Activated CD4-positive, alpha-beta T cell treated with anti-CD3 and anti-CD28 coated beads, Interleukin-2, amount 50 U/mL, for 24 hours (primary cell): ENCODE measurements around the gene CD58.

Experiments used
- DNase-seq, 2 donors: peaks; one replicate each; pipeline ENCODE4 v3.0.0-alpha.2; 2020; ENCODE audit warnings: low read depth in 1 of 2, low spot score in 1 of 2

CD58 gene

DNA sequence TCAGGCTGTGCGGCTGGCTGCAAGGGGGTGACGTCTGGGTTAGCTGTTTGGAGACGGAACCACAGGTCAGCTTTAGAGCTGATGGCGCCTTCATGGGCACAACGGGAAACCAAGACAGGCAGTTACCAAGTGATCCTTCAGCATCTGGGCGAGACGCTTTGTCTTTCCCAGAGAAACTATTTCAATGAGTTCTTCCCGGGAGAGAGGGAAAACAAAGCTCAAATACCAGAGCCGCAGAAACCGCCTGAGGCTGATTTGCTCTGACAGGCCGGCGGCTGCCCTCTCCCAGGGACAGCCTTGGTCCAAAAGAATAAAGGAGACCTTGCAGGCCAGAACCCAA lies 76.5 kb downstream of the CD58 start:
- DNase-seq: no peak

DNA sequence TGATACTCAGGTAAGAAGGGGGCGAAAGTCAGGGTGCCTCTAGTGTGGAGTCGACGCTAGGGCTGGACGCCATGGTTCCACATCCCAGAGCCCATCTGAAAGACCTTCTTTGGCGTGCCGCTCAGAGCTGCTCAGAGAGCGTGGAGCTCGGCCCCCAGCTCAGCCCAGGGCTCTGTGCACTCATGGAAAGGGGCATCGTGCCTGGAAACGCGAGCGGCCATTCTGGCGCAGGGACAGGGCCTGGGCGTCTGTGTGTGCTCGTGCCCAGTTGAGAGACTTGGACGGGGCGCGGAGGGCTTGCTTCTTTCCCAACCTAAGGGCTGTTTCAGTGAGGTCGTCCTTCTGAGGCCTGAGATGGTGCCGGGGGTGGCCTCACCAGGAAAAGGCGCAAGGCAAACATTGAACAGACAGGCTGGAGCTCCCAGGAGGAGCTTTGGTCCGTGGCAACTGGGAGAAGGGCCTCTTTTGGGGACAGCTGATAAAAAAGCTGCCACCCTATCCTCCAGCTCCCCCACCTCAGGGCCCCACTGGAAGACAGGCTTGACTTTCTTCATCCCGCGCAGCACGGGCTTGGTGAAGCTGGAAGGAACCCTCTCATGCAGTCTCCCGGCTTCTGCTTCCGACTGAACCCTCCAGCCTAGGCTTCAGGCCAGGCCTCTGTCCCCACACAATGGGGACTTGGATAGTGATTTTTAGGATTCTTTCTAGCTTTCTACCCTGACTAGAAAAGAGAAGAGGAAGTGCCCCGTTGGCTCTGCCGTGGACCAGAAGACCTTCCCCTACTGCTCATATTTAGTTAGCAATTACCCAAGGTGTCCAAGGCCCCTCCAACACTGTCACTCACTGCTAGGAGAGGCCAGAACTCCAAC lies 77.1 kb downstream of the CD58 start:
- no peak for DNase-seq

DNA sequence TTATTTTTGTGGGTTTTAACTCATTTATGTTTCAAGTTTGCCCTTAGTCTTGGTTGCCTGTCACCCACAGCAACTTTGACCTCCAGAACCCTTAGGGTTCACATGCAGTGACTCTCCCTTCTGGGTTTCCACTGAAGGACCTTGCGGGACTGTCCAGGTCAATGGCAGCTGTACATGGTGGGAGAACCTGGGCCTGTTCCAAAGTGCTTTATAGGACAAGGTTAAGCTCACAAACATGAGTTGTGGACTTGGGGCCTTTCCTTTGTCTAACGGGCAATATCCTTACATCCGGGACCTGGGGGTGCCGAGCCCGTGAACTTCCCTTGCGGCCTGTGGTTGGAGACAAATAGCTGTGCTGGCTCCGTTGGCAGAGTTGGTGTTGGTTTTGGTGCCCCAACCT lies 77.8 kb downstream of the CD58 start:
- no peak for DNase-seq

GRCh38 chr1:116492358-116492811 lies 78.4 kb downstream of the CD58 start:
- no peak for DNase-seq

GRCh38 chr1:116491700-116492357 lies 79.0 kb downstream of the CD58 start:
- no peak for DNase-seq

DNA sequence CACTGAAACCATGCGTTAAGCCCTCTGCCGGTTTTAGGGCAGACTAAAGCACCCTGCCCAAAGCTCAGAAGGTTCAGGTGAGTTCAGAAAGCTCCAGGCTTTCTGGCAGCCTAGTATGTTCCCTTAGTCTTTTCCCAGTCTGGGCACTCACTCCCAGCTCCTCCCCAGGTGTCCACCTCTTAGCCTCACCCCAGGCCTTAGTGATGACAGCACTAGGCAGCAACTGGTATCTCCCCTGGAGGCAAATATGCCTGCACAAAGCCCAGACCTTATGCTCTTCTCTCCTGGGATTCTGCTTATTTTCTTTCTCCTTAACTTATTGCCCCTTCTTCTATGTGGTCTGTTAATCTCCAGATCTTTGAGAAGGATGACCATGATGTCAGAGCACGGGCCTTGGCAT lies 80.2 kb downstream of the CD58 start:
- DNase-seq: no peak

DNA sequence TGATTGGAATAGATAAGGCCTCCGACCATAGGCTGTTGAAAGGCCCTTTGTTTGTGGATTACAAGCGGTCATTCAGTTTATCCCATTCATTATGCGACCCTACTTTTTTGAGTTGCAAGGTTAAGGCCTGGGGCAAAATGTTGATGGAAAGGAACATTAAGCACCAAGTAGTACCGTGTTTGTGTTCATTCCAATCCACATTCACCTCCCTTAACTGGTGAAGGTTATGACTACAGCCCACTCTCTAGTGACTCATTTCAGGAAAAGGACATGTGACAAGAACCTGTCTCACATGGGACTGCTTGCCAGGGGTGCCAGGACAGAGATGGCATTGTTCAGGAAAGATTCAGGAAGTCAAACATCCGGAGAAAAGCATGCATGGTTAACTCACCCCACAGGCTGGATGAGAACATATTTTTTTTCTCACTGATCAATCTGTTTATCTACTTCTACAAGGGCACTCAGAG lies 81.6 kb downstream of the CD58 start:
- no peak for DNase-seq

- DNase-seq: no peak
These were observed 82.8 kb downstream of the CD58 start for GRCh38 chr1:116488071-116488470.

- no peak for DNase-seq
These were observed 83.2 kb downstream of the CD58 start for GRCh38 chr1:116487583-116487982.

GRCh38 chr1:116487031-116487430 lies 83.8 kb downstream of the CD58 start:
- DNase-seq: no peak

DNA sequence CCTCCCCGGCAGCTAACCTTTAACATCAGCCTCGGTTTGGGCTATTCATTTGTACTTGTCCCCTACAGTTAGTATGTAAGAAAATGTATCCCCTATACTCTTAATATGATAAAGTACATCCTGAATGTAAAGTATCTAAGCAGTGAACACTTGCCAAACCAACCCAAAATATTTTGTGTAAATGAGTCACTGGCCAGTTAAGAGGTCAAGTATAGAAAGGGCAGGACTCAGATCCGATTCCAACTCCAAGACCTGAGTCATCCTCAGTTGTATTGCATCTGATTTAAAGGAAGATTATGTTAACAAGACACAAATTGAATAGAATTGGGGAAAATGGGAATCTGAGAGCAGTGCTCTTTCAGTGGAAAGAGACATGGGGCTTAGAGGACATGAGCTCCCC lies 84.4 kb downstream of the CD58 start:
- DNase-seq: no peak

GRCh38 chr1:116485976-116486375 lies 84.8 kb downstream of the CD58 start:
- DNase-seq: no peak

GRCh38 chr1:116485071-116485735 lies 85.6 kb downstream of the CD58 start:
- DNase-seq: peak; percentile 84 to 87

- DNase-seq: no peak
These were observed 87.1 kb downstream of the CD58 start for GRCh38 chr1:116483481-116484309.

DNA sequence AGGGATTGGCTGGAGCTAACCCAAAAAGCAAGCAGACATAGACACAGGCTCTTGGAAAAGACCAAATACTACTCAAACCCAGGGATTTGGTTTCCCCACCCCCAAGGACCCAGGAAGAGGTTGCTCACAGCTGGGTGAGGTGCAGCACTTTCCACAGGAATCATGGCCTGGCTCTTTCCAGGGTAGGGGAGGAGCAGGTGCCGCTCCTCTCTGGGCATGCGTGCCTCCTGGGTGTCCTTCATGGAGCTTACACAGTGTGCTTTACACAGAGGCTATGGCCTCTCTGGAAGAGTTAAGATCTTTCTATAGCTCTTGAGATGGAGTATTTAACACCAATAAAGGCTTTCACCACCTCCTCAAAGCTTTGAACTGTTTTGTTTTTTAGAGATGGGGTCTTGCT lies 88.3 kb downstream of the CD58 start:
- DNase-seq: no peak

DNA sequence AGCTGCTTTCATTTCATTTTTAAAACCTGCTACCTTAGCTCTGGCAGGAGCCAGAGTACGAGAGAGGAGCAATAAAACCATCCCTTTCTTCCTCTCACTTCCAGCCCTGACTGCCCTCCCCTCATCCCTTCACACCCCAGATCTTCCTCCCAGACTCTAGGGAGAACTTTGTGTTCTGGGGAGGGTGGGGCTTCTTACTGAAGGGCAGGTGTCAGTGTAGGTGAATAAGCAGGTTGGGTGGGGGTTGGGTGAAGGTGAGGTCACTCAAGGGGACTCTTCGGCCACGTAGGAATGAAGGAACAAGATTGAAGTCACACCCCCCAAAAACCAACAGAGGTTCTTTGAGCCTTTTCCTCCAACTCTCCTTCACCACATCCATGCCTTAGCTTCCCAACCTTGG lies 88.9 kb downstream of the CD58 start:
- DNase-seq: no peak

DNA sequence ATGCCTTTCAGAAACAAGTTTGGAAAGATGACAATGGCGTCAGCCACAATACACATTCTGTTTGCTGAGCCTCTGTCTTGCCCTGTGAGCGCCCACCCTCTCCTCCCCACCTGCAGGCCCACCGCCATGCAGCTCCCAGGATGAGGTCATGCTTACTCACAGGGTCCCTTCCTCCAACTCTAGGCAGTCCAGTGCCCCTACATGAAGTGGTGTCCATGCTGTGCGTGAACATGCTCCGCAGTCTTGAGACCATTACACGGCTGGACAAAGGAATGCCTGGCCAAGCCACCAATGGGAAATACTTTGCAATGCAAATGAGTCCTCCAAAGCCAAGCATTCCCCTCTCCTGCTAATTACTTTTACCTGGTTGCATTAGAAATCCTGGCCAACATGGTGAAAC lies 92.2 kb downstream of the CD58 start:
- no peak for DNase-seq

DNA sequence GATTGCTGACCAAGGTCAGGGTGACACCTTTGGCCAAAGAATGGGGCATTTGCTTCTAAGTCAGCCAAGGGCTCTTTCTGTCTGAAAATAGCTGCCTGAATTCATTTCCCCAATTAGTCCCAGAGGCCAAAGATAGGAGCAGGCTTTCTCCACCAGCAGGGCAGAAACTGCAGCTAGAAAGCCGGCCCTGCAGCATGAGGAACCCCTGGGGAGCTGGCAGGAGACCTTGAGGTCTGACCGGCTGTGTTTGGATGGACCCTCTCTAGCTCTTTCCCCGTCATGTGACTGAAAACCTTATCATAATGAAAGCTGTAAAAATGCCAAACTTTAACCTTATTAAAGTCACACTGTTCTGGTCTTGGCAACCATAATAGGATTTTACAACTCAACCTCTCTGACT lies 93.4 kb downstream of the CD58 start:
- no peak for DNase-seq

- no peak for DNase-seq
These were observed 94.5 kb downstream of the CD58 start for GRCh38 chr1:116476321-116476720.

GRCh38 chr1:116475850-116476218 lies 95.0 kb downstream of the CD58 start:
- no peak for DNase-seq
